Parathyroid adenoma (tissue), 2 donors: ENCODE measurements around the gene NDUFAF8.
A peak's percentile ranks its signal among the peaks of the same experiment; 100 is the strongest.

Experiments
- H2AFZ ChIP-seq: fragments of 300-600 bp; sonication (generic); one replicate; pipeline ENCODE4 v1.7.0; 2017; ENCODE audit warnings: antibody characterized with exemption, mild to moderate bottlenecking
- H3K27ac ChIP-seq: fragments of 300-600 bp; sonication (generic); one replicate; pipeline ENCODE4 v1.7.0; 2017
- H3K27me3 ChIP-seq: fragments of 300-600 bp; sonication (generic); one replicate; pipeline ENCODE4 v1.7.0; 2017; ENCODE audit warnings: low read length; ENCODE audit not compliant: control insufficient read depth, insufficient read depth
- H3K36me3 ChIP-seq: fragments of 300-600 bp; sonication (generic); one replicate; pipeline ENCODE4 v1.7.0; 2017; ENCODE audit warnings: low read length; ENCODE audit not compliant: control insufficient read depth, insufficient read depth
- H3K4me1 ChIP-seq: fragments of 300-600 bp; sonication (generic); one replicate; pipeline ENCODE4 v1.7.0; 2017; ENCODE audit warnings: control low read depth
- H3K4me2 ChIP-seq: fragments of 300-600 bp; sonication (generic); one replicate; pipeline ENCODE4 v1.7.0; 2017; ENCODE audit warnings: low read length
- H3K4me3 ChIP-seq: fragments of 300-600 bp; sonication (generic); one replicate; pipeline ENCODE4 v1.7.0; 2017; ENCODE audit warnings: low read depth, low read length
- H3K79me2 ChIP-seq: fragments of 300-600 bp; sonication (generic); one replicate; pipeline ENCODE4 v1.7.0; 2017; ENCODE audit warnings: control low read depth
- H3K9ac ChIP-seq: fragments of 300-600 bp; sonication (generic); one replicate; pipeline ENCODE4 v1.7.0; 2017; ENCODE audit warnings: mild to moderate bottlenecking
- H3K9me3 ChIP-seq: fragments of 300-600 bp; sonication (generic); one replicate; pipeline ENCODE4 v1.7.0; 2017; ENCODE audit warnings: low read length; ENCODE audit not compliant: control insufficient read depth
- CTCF ChIP-seq: fragments of 300-600 bp; sonication (generic); IDR thresholded peaks from one replicate; pipeline ENCODE4 v1.7.0; 2017; ENCODE audit warnings: antibody characterized with exemption, mild to moderate bottlenecking
- donor health status: primary hyperparathyroidism.

The NDUFAF8 gene

GRCh38 chr17:81236784-81237183 is 2.3 kb upstream of the NDUFAF8 start:
- Histone ChIP-seq H3K4me2 (no peak overlapping the region), H3K4me1 (peaks cover 17% of the 10 kb centered on the region), H3K9ac (no peak overlapping the region), H3K27ac (no peak overlapping the region), H3K4me3 (no peak overlapping the region), H2AFZ (no peak overlapping the region), H3K9me3 (no peaks in the 10 kb centered on the region), H3K27me3 (no peaks in the 10 kb centered on the region), H3K79me2 (peaks cover 28% of the 10 kb centered on the region), H3K36me3 (no peaks in the 10 kb centered on the region)
- no peak for TF ChIP-seq CTCF

GRCh38 chr17:81237591-81238489 is 1.3 kb upstream of the NDUFAF8 start:
- Histone ChIP-seq H3K36me3 (no peaks in the 10 kb centered on the region), H3K4me1 (peaks cover 17% of the 10 kb centered on the region), H3K27me3 (no peaks in the 10 kb centered on the region), H3K9me3 (no peaks in the 10 kb centered on the region), H3K27ac (no peak overlapping the region), H3K4me3 (peak overlapping the region; percentile 85), H3K79me2 (peaks cover 28% of the 10 kb centered on the region), H3K4me2 (peak overlapping the region; percentile 92), H3K9ac (peak overlapping the region; percentile 91), H2AFZ (peak overlapping the region; percentile 97)
- TF ChIP-seq CTCF = no peak

- Histone ChIP-seq H3K27ac (peak overlapping the region; percentile 42), H3K27me3 (no peaks in the 10 kb centered on the region), H3K9me3 (no peaks in the 10 kb centered on the region), H3K36me3 (no peaks in the 10 kb centered on the region), H3K4me1 (peaks cover 17% of the 10 kb centered on the region), H2AFZ (peak overlapping the region; percentile 97), H3K9ac (peak overlapping the region; percentile 91), H3K4me2 (peak overlapping the region; percentile 92), H3K4me3 (peak overlapping the region; percentile 85), H3K79me2 (peaks cover 28% of the 10 kb centered on the region)
- TF ChIP-seq CTCF = no peak
Measured at GRCh38 chr17:81238490-81238814, 666 bp upstream of the NDUFAF8 start.

- peak overlapping the region; percentile 68 for H2AFZ ChIP-seq
- H3K27ac ChIP-seq = peak overlapping the region; percentile 53
- H3K9me3 ChIP-seq = no peaks in the 10 kb centered on the region
- H3K4me1 ChIP-seq = peaks cover 17% of the 10 kb centered on the region
- H3K4me2 ChIP-seq = peak overlapping the region; percentile 90
- no peaks in the 10 kb centered on the region for H3K27me3 ChIP-seq
- no peaks in the 10 kb centered on the region for H3K36me3 ChIP-seq
- peaks cover 28% of the 10 kb centered on the region for H3K79me2 ChIP-seq
- peak overlapping the region; percentile 15 for H3K9ac ChIP-seq
- TF ChIP-seq CTCF = no peak
- peak overlapping the region; percentile 85 for H3K4me3 ChIP-seq
Measured at GRCh38 chr17:81239714-81240555, 817 bp downstream of the NDUFAF8 start.
